Erythroblast (primary cell): Measurements from ENCODE around the gene CLRN2.

Experiments used
- GATA1 ChIP-seq: IDR thresholded peaks from 2 replicates; pipeline ENCODE4 v1.6.1; 2011; ENCODE audit warnings: low read depth, mild to moderate bottlenecking, control low read depth, low read length, moderate library complexity
- POLR2A ChIP-seq: IDR thresholded peaks from 2 replicates; pipeline ENCODE4 v1.6.1; 2011; ENCODE audit warnings: mild to moderate bottlenecking, low read length

DNA sequence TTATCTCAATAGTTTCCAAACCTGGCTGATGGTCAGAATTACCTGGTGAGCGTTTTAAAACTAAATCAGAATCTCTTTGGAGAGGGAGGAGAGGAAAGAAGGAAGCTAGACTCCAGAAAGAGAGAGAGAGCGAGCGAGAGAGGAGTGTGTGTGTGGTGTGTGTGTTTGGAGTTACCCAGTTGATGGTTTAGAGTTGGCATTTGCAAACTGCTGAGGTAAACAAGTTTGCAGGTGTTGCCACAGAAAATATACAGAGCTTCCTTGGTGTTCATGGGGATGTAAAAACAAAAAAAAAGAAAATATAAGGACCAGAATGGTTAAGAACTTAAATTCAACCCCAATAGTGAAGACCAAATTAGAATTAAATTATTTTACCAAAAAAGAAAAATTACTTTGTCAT is 35.6 kb downstream of the CLRN2 start:
- TF ChIP-seq POLR2A (no peak), GATA1 (no peak)
